Type B pancreatic cell (in vitro differentiated cells): ENCODE measurements around the gene FGD4. TPM values are rescaled to one million over a fixed set of nuclear protein-coding genes. Genes with fewer than 3 reads are reported as not detected.

Experiments used
- DNase-seq: peaks from one replicate; pipeline ENCODE4 v3.0.0; 2021; ENCODE audit warnings: mixed read lengths; ENCODE audit not compliant: unreplicated experiment; ENCODE audit errors: extremely low spot score
- H3K27ac Mint-ChIP-seq: 2 replicates; pipeline ENCODE4 v1.8.0; 2021; ENCODE audit warnings: mild to moderate bottlenecking, mixed read lengths
- H3K27me3 Mint-ChIP-seq: 2 replicates; pipeline ENCODE4 v1.8.0; 2021; ENCODE audit warnings: mixed read lengths
- H3K36me3 Mint-ChIP-seq: 2 replicates; pipeline ENCODE4 v1.8.0; 2021; ENCODE audit warnings: mixed read lengths
- H3K4me1 Mint-ChIP-seq: one replicate; pipeline ENCODE4 v1.8.0; 2021; ENCODE audit warnings: mixed read lengths; ENCODE audit not compliant: unreplicated experiment
- H3K4me3 Mint-ChIP-seq: 2 replicates; pipeline ENCODE4 v1.8.0; 2021; ENCODE audit warnings: mild to moderate bottlenecking, mixed read lengths
- H3K9me3 Mint-ChIP-seq: 2 replicates; pipeline ENCODE4 v1.8.0; 2021; ENCODE audit warnings: mixed read lengths
- CTCF ChIP-seq: fragments of 200-600 bp; sonication (generic); conservative IDR thresholded peaks from 2 replicates; pipeline ENCODE4 v1.5.0; 2021; ENCODE audit warnings: antibody characterized with exemption, mild to moderate bottlenecking
- total RNA-seq: library from RNA; stranded (reverse); gene quantifications from 2 replicates; pipeline ENCODE4 v1.2.1, GENCODE V29; 2021; ENCODE audit warnings: low replicate concordance

FGD4 gene
- total RNA-seq, 1 donor from 2014 or later = 26.7 TPM

DNA sequence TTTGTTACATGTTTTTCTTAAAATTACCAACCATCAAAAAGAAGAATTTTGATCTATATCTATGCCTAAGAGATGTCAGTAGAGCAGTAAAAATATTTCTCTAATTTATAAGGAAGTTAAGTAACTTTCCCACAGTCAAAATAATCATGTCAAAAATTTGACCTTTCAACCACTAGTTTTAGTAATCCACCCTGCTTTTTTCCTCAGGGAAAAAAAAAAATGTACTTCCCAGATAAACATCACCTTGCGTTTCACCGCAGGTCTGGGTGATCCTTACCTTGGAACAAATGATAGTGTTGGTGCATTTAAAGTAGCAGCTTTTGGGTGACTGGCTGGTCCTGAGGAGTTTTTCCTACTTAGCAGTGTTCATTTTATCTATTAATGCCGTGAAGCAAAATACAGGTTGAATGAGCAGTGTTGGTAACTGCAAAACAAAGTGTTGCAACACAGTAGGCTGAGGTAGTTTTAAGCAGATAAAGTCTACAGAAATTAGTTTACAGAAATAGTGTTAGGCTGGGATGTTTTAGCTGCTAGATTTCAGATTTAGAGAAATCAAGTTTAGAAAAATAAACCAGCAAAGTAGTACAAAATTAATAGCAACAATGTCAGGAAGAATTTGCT, 142.5 kb downstream of the FGD4 start:
- no peaks in the 10 kb centered on the region for H3K27me3 Mint-ChIP-seq
- TF ChIP-seq CTCF = no peak
- DNase-seq = no peak
- peaks cover 17% of the 10 kb centered on the region for H3K36me3 Mint-ChIP-seq
- H3K4me3 Mint-ChIP-seq = peak overlapping the region; percentile 22
- peaks cover 10% of the 10 kb centered on the region for H3K4me1 Mint-ChIP-seq
- H3K9me3 Mint-ChIP-seq = no peaks in the 10 kb centered on the region
- H3K27ac Mint-ChIP-seq = peak overlapping the region; percentile 65

GRCh38 chr12:32542428-32543229, 143.3 kb downstream of the FGD4 start:
- Mint-ChIP-seq H3K9me3 (no peaks in the 10 kb centered on the region), H3K4me1 (peaks cover 10% of the 10 kb centered on the region), H3K27me3 (no peaks in the 10 kb centered on the region), H3K4me3 (no peak overlapping the region), H3K36me3 (peaks cover 12% of the 10 kb centered on the region), H3K27ac (peak overlapping the region; percentile 65)
- DNase-seq = no peak
- no peak for TF ChIP-seq CTCF

- Mint-ChIP-seq H3K4me1 (peaks cover 18% of the 10 kb centered on the region), H3K9me3 (no peaks in the 10 kb centered on the region), H3K36me3 (peaks cover 11% of the 10 kb centered on the region), H3K27me3 (no peaks in the 10 kb centered on the region), H3K27ac (no peak overlapping the region), H3K4me3 (no peak overlapping the region)
- no peak for TF ChIP-seq CTCF
- DNase-seq = no peak
Observed at GRCh38 chr12:32544893-32545292, 145.5 kb downstream of the FGD4 start.

DNA sequence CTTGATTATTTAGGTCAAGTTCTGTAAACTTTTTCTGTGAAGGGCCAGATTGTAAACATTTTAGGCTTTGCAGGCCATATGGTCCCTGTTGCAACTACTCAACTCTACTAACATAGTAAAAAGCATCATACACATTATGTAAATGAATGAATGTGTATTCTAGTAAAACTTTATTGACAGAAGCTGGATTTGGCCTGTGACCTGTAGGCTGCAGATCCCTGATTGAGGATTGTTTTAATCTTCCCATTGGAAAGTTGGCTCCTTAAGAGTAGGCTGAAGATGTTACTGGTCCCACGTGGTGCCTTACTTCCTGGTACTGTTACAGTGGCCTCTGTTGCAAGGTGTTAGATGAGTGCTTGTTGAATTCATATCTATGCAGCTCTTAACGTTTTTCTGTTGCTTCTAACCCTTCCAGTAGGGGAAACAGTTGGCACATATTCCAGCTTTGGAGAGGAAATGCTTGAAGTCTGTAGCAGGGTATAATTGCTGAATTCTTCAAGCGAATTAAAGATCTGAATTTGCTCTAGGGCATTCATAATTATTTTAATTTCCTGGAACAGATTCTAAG, 146.1 kb downstream of the FGD4 start:
- Mint-ChIP-seq H3K27me3 (no peaks in the 10 kb centered on the region), H3K27ac (no peak overlapping the region), H3K9me3 (no peaks in the 10 kb centered on the region), H3K4me3 (no peak overlapping the region), H3K4me1 (peaks cover 20% of the 10 kb centered on the region), H3K36me3 (peaks cover 11% of the 10 kb centered on the region)
- TF ChIP-seq CTCF = no peak
- DNase-seq = no peak

DNA sequence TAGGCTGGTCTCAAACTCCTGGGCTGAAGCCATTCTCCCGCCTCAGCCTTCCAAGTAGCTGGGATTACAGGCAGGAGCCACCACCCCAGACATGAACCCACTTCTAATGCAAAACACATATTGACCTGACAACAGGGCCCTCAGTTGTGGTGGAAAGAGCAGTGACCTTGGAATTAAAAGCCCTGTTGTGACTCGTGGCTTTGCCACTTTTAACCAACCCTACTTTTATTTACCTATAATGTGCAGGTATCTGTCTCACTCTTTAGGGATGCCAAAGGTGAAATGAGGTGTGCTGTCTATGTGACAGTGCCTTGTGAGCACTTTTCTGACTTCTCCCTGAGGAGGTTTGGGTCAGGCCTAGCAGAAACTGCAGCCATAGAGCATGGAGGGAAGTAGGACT, 146.9 kb downstream of the FGD4 start:
- DNase-seq = no peak
- H3K4me3 Mint-ChIP-seq = no peak overlapping the region
- peaks cover 11% of the 10 kb centered on the region for H3K36me3 Mint-ChIP-seq
- peak overlapping the region; percentile 20 for H3K27ac Mint-ChIP-seq
- H3K27me3 Mint-ChIP-seq = no peaks in the 10 kb centered on the region
- TF ChIP-seq CTCF = no peak
- peaks cover 20% of the 10 kb centered on the region for H3K4me1 Mint-ChIP-seq
- H3K9me3 Mint-ChIP-seq = no peaks in the 10 kb centered on the region
